Activated CD8-positive, alpha-beta memory T cell treated with anti-CD3 and anti-CD28 coated beads for 1 hour (primary cell): ENCODE data around the gene MYZAP.

ENCODE experiments used
- DNase-seq, 2 donors: peaks; one replicate each; pipeline ENCODE4 v3.0.0-alpha.2; 2020; ENCODE audit warnings: low read depth in 1 of 2; ENCODE audit errors: extremely low read depth in 1 of 2

Gene MYZAP

DNA sequence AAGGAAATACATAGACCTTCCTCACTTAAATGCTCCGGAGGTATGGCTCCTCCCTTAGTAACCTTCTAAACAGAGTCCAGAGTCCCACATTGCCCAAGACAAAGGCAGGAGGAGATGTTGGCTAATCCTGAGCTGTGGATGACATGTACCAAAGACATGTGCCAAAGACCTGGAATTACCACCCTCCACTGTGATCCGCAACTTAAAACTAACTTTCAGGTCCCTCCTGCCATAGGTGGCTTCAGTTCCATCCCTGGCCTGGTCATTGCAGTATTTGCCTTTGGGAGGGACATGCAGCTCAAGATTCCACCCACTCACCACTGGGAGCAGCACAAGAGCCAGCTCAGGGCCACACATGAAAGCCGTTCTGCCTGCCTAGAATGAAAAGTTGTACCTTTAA, 28.0 kb downstream of the MYZAP start:
- no peak for DNase-seq

DNA sequence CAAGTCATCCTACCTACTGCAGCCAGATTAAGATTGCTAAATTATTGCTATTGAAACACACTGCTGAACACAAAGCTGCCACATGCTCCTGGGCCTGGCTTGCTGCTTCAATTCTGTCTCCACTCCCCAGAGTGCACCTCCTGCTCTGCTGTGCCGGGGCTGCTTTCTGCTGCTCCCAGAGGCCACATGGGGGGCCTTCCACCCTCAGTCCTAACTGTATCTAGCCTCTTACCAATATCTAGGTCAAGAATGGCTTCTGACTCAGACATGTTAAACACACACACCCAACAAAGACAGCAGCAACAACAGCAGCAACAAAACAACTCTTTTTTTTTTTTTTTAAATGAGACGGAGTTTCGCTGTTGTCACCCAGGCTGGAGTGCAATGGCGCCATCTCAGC, 33.0 kb downstream of the MYZAP start:
- DNase-seq = no peak

DNA sequence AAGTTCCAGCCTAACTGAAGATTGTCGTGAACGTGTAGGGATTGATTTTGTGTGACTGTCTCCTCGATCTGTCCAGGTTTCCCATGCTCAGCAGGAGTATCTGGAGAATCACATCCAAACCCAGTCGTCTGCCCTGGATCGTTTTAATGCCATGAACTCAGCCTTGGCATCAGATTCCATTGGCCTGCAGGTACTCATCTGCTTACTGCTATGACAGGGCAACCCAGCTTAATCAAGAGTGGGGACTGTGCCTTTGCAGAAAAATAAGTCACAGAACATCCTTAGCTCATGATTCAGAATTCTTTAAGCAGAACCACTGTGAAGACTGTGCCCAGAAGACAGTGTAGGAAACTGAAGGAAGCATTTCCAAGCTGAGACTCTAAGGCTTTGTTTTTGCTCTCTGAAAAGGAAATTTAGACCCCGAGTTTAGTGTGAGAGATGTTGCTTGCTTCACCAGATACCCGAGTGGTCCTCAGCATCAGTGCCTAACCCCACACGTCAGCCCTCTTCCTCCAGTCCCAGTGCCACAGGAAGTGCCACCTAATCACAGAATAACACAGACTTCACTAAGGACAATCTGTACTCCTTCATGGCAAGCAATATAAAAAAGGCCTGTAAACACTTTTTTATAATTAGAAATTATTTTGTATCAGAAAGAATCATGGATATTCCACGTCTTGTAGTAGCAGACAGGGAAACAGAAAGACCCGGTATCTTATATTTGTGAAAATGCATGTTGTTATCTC, 34.2 kb downstream of the MYZAP start:
- DNase-seq = no peak

DNA sequence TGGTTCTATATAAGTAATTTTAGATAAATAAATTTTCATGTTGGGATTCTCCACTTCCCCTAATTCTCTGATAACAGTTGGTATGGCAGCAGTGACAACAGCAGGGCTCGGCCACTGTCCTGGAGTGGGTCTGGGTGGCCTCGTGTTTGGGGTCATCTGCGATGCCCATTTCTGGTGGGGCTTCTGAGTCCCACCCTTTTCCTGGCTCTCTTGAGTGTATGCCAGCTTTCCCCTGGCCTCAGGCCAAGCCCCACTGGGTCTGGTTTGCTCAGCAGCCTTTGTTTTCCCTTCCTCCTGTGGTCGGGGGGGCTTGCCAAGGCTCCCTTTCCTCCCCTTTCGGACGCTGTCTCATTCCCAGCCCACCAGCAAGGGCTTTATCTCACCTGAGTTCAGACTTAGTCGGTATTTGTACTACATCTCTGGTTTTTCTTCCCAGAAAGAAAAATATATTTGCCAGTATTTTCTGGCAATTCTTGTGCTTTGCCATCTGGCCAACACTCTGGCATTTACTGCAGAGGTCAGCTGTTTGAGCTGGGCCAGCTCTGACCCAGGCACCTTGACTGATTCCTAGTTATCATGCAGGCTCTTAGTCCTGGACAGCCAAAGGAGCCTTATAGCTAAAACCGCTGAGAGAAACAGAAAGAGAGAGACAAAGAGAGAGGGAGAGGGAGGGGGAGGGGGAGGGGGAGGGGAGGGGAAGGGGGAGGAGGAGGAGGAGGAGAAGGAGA, 35.2 kb downstream of the MYZAP start:
- DNase-seq = no peak

GRCh38 chr15:57631386-57632110, 39.8 kb downstream of the MYZAP start:
- DNase-seq = no peak

- no peak for DNase-seq
These were observed 42.6 kb downstream of the MYZAP start for GRCh38 chr15:57634290-57634689.

GRCh38 chr15:57635300-57635909, 43.7 kb downstream of the MYZAP start:
- DNase-seq = no peak

GRCh38 chr15:57637846-57638245, 46.1 kb downstream of the MYZAP start:
- no peak for DNase-seq

GRCh38 chr15:57639306-57639705, 47.6 kb downstream of the MYZAP start:
- DNase-seq = no peak

DNA sequence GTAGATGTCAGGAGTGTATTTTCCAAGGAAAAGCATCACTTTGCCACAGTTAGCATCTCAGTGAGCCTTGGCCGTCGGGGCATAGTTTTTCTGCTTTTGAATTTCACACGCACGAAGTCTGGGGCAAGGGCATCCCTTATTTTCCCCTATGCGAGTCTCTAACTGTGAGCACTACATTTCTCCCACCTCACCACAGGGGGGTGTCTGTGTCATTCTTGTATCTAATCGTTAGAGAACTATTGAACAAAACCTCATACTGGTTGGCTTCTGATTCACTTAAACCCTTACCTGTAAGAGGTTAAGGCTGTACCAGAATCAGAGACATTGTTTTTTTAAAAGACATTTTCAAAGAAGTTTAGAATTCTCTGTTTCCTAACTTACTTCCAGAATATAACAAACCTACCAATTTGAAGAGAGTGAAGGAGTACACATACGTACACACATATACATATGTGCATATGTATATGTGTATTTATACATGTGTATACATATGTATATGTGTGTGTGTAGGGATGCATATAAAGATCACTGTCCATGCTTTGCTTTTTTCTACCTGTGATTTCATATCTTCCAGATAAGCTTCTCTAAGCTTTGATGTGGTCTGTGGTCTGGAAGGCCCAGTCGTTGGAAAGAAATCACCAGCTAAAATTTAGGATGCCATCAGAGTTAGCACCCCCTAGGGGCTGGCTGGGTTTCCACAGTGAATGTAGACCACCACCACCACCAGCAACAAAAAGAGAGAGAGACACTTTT, 49.4 kb downstream of the MYZAP start:
- DNase-seq = no peak

DNA sequence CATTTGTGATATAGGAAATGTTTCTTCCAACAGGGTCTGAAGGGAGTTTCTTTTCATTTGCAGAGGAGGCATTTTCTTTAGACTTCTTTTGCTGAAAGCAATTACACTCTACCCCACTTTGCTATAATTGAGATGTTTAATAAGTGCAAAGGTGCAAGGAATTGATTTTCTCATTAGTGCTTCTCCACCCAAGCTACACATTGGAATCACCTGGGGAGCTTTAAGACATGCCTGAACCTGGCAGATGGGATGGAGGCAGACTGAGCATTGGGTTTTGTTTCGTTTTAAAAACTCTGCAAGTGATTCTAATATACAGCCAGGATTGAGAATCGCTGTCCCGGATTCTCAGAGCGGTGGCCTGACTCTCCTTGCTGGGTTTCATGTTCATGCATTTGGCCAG, 52.1 kb downstream of the MYZAP start:
- no peak for DNase-seq

- DNase-seq = no peak
These were observed 54.4 kb downstream of the MYZAP start for GRCh38 chr15:57646087-57646486.

GRCh38 chr15:57647071-57647790, 55.5 kb downstream of the MYZAP start:
- no peak for DNase-seq

GRCh38 chr15:57647791-57648130, 56.1 kb downstream of the MYZAP start:
- no peak for DNase-seq

- no peak for DNase-seq
These were observed 57.4 kb downstream of the MYZAP start for GRCh38 chr15:57649138-57649537.

DNA sequence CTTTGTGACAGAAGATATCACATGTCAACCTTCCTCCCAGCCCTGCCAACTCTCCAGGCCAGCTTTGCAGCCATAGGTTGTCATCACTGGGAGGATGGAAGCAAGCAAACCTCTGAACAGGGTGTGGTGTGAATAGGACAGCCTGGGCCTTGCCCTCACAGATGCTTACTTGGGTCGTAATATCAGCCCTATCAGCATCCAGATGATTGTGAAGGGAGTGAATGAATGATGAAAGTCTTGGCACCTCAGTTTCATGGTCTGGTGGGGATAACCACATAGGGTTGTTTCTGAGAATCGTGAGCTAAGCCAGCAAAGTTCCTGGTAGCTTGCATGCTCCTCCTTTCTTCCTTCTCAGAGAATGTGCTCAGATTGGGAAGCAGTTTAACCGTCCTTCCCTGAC, 59.7 kb downstream of the MYZAP start:
- DNase-seq = no peak

DNA sequence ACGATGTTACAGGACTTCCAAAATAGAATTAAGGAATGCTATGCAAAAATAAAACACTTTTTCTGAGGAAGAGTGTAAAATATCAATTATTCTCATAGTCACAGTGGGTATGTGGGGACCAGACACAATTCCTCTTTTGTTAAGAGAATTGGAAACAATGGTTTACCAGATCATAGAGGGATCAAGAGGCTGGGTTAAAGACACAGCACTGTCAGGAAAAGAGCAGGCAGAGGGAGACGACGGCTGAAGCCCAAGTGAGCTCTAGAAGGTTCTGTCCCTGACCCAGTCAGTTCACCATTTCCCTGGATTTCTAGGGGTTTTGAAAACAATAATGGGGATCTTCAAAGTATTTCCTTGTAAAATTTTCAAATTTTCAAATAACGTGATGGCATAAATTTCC, 60.8 kb downstream of the MYZAP start:
- DNase-seq = no peak

- no peak for DNase-seq
These were observed 62.6 kb downstream of the MYZAP start for GRCh38 chr15:57654153-57654852.

DNA sequence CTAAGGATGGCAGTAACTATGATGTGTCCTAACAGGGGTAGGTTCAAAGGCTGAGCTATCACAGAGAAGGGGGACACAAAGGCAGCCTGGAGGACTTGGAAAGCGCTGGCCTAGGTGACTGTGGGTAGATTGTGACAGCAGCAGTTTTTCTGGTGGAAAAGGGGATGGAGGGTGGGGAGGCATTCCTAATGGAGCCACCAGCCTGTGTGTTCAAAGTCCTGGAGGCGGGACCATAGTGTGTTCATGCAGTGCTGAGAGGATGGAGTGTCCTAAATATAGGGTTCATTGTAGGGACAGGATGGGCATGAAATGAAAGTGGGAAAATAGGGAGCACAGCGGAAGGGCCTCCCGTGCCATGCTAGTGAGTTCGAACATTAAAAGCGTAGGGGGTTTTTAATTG, 63.3 kb downstream of the MYZAP start:
- DNase-seq = no peak

DNA sequence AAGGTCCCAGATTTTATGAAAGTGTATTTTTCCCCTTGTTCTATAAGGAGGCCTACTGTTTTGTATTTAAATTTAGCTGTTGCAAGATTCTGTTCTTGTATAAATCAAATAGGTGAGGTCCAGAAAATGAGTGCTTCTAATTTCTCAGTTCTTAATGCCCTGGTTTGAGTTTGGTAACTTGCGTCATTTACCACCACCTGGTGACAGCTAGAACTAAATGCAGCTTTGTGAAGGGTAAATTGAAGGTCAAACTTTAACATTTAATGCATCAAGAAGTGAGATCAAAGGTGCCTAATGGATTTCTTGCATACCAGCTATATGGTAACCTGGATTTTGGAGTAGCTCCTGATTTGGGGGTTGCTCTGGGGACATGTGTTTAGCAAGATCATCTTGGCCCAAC, 64.1 kb downstream of the MYZAP start:
- no peak for DNase-seq
